H1 (cell line): ENCODE results near the gene DNAJC2. TPM values are rescaled to one million over a fixed set of nuclear protein-coding genes. Genes with fewer than 3 reads are reported as not detected.
A peak's percentile ranks its signal among the peaks of the same experiment; 100 is the strongest.

ENCODE experiments used
- CTCF ChIA-PET: fragments of 300-600 bp; sonication (Branson Sonifier 250); formaldehyde crosslinking; loops from one replicate; lab custom pipeline; 2021; ENCODE audit not compliant: partially characterized antibody; lab: Charles Lee
- POLR2A ChIA-PET: fragments of 300-600 bp; sonication (Branson Sonifier 250); formaldehyde crosslinking; loops from one replicate; lab custom pipeline; 2021; ENCODE audit warnings: inconsistent platforms; ENCODE audit not compliant: partially characterized antibody; lab: Charles Lee
- DNase-seq, 2 experiments: peaks; one replicate each; pipeline versions ENCODE4 v3.0.0 to v3.0.0-alpha.2; 2010 to 2022; ENCODE audit warnings: low spot score in 2 of 2, low read depth in 1 of 2, mixed read lengths in 1 of 2
- FAIRE-seq: peaks from 2 replicates; lab custom pipeline; 2011; peaks lifted over from hg19 to GRCh38; lab: Jason Lieb, UNC
- H2AFZ ChIP-seq: 2 replicates; pipeline ENCODE4 v1.8.1; 2012; ENCODE audit warnings: low read length, inconsistent platforms
- H2AK5ac ChIP-seq: 2 replicates; pipeline ENCODE4 v1.6.1; 2013; ENCODE audit warnings: low read depth, low read length
- H2BK120ac ChIP-seq: replicated peaks from 2 replicates; pipeline ENCODE3; 2013; ENCODE audit warnings: low read depth, low read length, inconsistent platforms
- H2BK12ac ChIP-seq: 2 replicates; pipeline ENCODE4 v1.6.1; 2013; ENCODE audit warnings: low read depth, low read length
- H2BK15ac ChIP-seq: 2 replicates; pipeline ENCODE4 v1.6.1; 2013; ENCODE audit warnings: low read length
- H2BK20ac ChIP-seq: 2 replicates; pipeline ENCODE4 v1.6.1; 2013; ENCODE audit warnings: low read length
- H2BK5ac ChIP-seq: 2 replicates; pipeline ENCODE4 v1.6.1; 2013; ENCODE audit warnings: low read depth, low read length
- H3K14ac ChIP-seq: 2 replicates; pipeline ENCODE4 v1.6.1; 2013; ENCODE audit warnings: inconsistent platforms; ENCODE audit not compliant: insufficient read length
- H3K18ac ChIP-seq: 2 replicates; pipeline ENCODE4 v1.6.1; 2013; ENCODE audit warnings: low read length; ENCODE audit errors: extremely low read depth
- H3K23ac ChIP-seq: 2 replicates; pipeline ENCODE4 v1.6.1; 2013; ENCODE audit warnings: inconsistent platforms; ENCODE audit not compliant: insufficient read length
- H3K23me2 ChIP-seq: 2 replicates; pipeline ENCODE4 v1.6.1; 2013; ENCODE audit warnings: low read depth, low read length
- H3K27ac ChIP-seq: 2 replicates; pipeline ENCODE4 v1.6.1; 2011; ENCODE audit warnings: low read depth, low read length, inconsistent platforms
- H3K27me3 ChIP-seq, 4 experiments: replicated peaks in 1 of 4; 1 replicate in 1 of 4; 2 replicates in 3 of 4; pipeline versions ENCODE4 v1.6.1 to v1.8.1; 2011 to 2013; ENCODE audit warnings: low read length in 3 of 4, mild to moderate bottlenecking in 3 of 4, inconsistent platforms in 2 of 4, mixed read lengths in 2 of 4, moderate library complexity in 1 of 4; ENCODE audit not compliant: control insufficient read depth in 3 of 4, insufficient read depth in 3 of 4; ENCODE audit errors: extremely low read depth in 1 of 4
- H3K36me3 ChIP-seq, 4 experiments: 2 replicates each; pipeline versions ENCODE4 v1.6.1 to v1.8.1; 2011 to 2013; ENCODE audit warnings: mild to moderate bottlenecking in 4 of 4, low read length in 3 of 4, moderate library complexity in 2 of 4, control low read depth in 1 of 4, inconsistent platforms in 1 of 4; ENCODE audit not compliant: insufficient read depth in 4 of 4, control insufficient read depth in 2 of 4
- H3K4ac ChIP-seq: replicated peaks from 2 replicates; pipeline ENCODE3; 2013; ENCODE audit warnings: low read length, low read depth, mixed read lengths, inconsistent platforms; ENCODE audit not compliant: insufficient read length
- H3K4me1 ChIP-seq, 4 experiments: replicated peaks in 1 of 4; 1 replicate in 1 of 4; 2 replicates in 3 of 4; pipeline versions ENCODE4 v1.6.1 to v1.8.1; 2011 to 2013; ENCODE audit warnings: low read length in 3 of 4, inconsistent platforms in 2 of 4, mixed read lengths in 1 of 4; ENCODE audit not compliant: insufficient read depth in 4 of 4, control insufficient read depth in 3 of 4
- H3K4me2 ChIP-seq, 2 experiments: 2 replicates each; pipeline versions ENCODE4 v1.6.1 to v1.8.1; 2011 to 2013; ENCODE audit warnings: low read depth in 2 of 2, low read length in 2 of 2, control low read depth in 1 of 2, inconsistent platforms in 1 of 2, mild to moderate bottlenecking in 1 of 2; ENCODE audit not compliant: insufficient read depth in 1 of 2
- H3K4me3 ChIP-seq, 4 experiments: fragments of 200-600, 300-600 bp in 1 of 4; sonication (generic), shearing (Covaris generic), sonication (Bioruptor Twin) in 1 of 4; 2 replicates each; pipeline versions ENCODE4 v1.5.1 to v1.8.1; 2011 to 2016; ENCODE audit warnings: low read length in 4 of 4, low read depth in 3 of 4, control low read depth in 2 of 4, inconsistent platforms in 2 of 4, mild to moderate bottlenecking in 2 of 4, mixed read lengths in 1 of 4, moderate library complexity in 1 of 4; ENCODE audit not compliant: insufficient read depth in 2 of 4; ENCODE audit errors: extremely low read depth in 1 of 4
- H3K56ac ChIP-seq: replicated peaks from 2 replicates; pipeline ENCODE3; 2013; ENCODE audit warnings: low read depth, mild to moderate bottlenecking, mixed read lengths, low read length, inconsistent platforms; ENCODE audit not compliant: insufficient read length
- H3K79me1 ChIP-seq: 2 replicates; pipeline ENCODE4 v1.6.1; 2013; ENCODE audit warnings: low read depth, low read length, control low read depth
- H3K79me2 ChIP-seq, 2 experiments: 2 replicates each; pipeline versions ENCODE4 v1.6.1 to v1.8.1; 2012 to 2013; ENCODE audit warnings: low read length in 2 of 2, mild to moderate bottlenecking in 2 of 2, inconsistent platforms in 1 of 2; ENCODE audit not compliant: insufficient read depth in 2 of 2, control insufficient read depth in 1 of 2
- H3K9ac ChIP-seq, 4 experiments: replicated peaks in 1 of 4; 1 replicate in 1 of 4; 2 replicates in 3 of 4; pipeline versions ENCODE4 v1.6.1 to v1.8.1; 2011 to 2013; ENCODE audit warnings: low read depth in 3 of 4, low read length in 3 of 4, control low read depth in 2 of 4, mild to moderate bottlenecking in 2 of 4, moderate library complexity in 2 of 4, inconsistent platforms in 1 of 4; ENCODE audit errors: extremely low read depth in 1 of 4
- H3K9me3 ChIP-seq, 2 experiments: 2 replicates each; pipeline versions ENCODE4 v1.6.1 to v1.8.1; 2012 to 2013; ENCODE audit warnings: mild to moderate bottlenecking in 2 of 2, moderate library complexity in 2 of 2, control low read depth in 1 of 2, inconsistent platforms in 1 of 2, low read depth in 1 of 2, low read length in 1 of 2, mixed read lengths in 1 of 2; ENCODE audit not compliant: insufficient read depth in 2 of 2
- H4K20me1 ChIP-seq, 2 experiments: replicated peaks in 1 of 2; 2 replicates each; pipeline versions ENCODE3 to v1.8.1; 2011 to 2013; ENCODE audit warnings: inconsistent platforms in 2 of 2, low read length in 2 of 2, mild to moderate bottlenecking in 1 of 2; ENCODE audit not compliant: insufficient read depth in 2 of 2, control insufficient read depth in 1 of 2
- H4K5ac ChIP-seq: 2 replicates; pipeline ENCODE4 v1.6.1; 2013; ENCODE audit warnings: low read length, low read depth, mixed read lengths, inconsistent platforms; ENCODE audit not compliant: insufficient read length
- H4K8ac ChIP-seq: 2 replicates; pipeline ENCODE4 v1.8.0; 2013; ENCODE audit warnings: mild to moderate bottlenecking, moderate library complexity, low read length, inconsistent platforms; ENCODE audit not compliant: insufficient read depth; ENCODE audit errors: extremely low read depth
- H4K91ac ChIP-seq: replicated peaks from 2 replicates; pipeline ENCODE3; 2013; ENCODE audit warnings: low read length, mixed read lengths, inconsistent platforms; ENCODE audit not compliant: insufficient read length
- TAF1 ChIP-seq: IDR thresholded peaks from 2 replicates; pipeline ENCODE4 v1.6.1; 2011; ENCODE audit warnings: mild to moderate bottlenecking, low read depth, low read length
- WGBS, 2 experiments: shearing (Covaris generic) in 1 of 2; methylation state at CpG; one replicate each; pipeline versions ENCODE4 v1.1.6 to v1.1.7; 2013 to 2015; ENCODE audit warnings: low lambda C conversion rate in 2 of 2, mixed read lengths in 2 of 2, inconsistent platforms in 1 of 2, low coverage in 1 of 2, missing lambda C conversion rate in 1 of 2; ENCODE audit not compliant: insufficient replicate concordance in 2 of 2, insufficient coverage in 1 of 2, insufficient read length in 1 of 2; ENCODE audit errors: extremely low coverage in 1 of 2, missing lambda C conversion rate in 1 of 2; 5-methylcytosine and 5-hydroxymethylcytosine counted together
- polyA plus RNA-seq, 7 experiments: library from polyadenylated mRNA; depleted of rRNA in 3 of 7; stranded (reverse) in 5 of 7; unstranded in 2 of 7; fragments of >200 nt in 5 of 7; fragments of 200-250 nt in 2 of 7; gene quantifications; 1 replicate in 5 of 7; 2 replicates in 1 of 7; 4 replicates in 1 of 7; pipeline versions ENCODE4 v1.2.1 to v1.2.3, GENCODE V29; 2011 to 2013; ENCODE audit warnings: missing spikeins in 2 of 7, mixed read lengths in 2 of 7
- total RNA-seq: library from RNA; stranded (reverse); fragmentation: NEBNext Ultra II Directional; extraction: Animal tissue kit (Norgen Biotek cat#: 25700); gene quantifications from 2 replicates; pipeline ENCODE4 v1.2.1, GENCODE V29; 2021

The DNAJC2 gene
- total and polyA plus RNA-seq, 2 of the 8 experiments (the other 6 are each of a cell fraction or from before 2014, with no cell fraction given), result 9.8 to 42.2 TPM

DNA sequence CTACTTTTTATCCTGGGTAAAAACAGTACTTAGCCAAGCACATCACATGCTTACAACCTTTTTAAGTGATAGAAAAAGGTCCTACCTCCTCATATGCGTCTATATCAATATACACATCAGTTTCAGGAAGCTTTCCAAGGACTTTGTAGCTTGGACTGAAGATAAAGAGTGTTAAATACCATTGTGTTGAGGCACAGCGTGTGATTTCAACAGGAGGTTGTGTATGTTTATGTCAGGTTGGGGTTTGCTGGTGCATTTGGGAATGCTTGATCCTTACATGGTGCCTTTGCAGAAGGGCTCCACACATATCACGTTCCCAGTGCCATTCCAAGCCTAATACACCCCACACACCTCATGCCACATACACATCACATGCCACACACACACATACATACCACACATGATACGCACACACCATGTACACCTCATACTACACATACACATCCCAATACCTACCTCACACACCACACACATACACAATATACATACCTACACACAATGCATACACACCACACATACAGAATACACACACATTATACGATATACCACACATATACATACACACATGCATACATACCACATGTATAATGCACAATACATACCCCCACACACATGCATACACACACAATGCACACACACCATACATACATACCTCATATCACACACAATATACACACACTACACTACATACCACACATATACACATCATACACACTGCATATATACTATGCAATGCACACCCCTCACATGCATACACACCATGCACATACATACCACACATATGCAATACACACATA lies 36.0 kb upstream of the DNAJC2 start:
- Histone ChIP-seq H3K36me3 (no peaks in the 10 kb centered on the region; a peak in 1 of 8 replicates), H3K79me1 (peaks cover 5% of the 10 kb centered on the region; the same call in 1 of the 2 replicates), H3K56ac (no peak overlapping the region), H3K18ac (no peak overlapping the region), H2BK15ac (no peak overlapping the region), H4K20me1 (peaks cover 3 to 13% of the 10 kb centered on the region in 2 experiments), H3K27ac (no peak overlapping the region), H2AFZ (no peak overlapping the region), H3K4me3 (no peak overlapping the region), H3K4me2 (no peak overlapping the region), H3K27me3 (no peaks in the 10 kb centered on the region), H2BK5ac (no peak overlapping the region), H2BK12ac (no peak overlapping the region), H3K4ac (no peak overlapping the region), H2AK5ac (no peak overlapping the region), H3K9ac (no peak overlapping the region), H3K14ac (no peak overlapping the region), H4K8ac (no peak overlapping the region), H3K4me1 (no peaks in the 10 kb centered on the region), H4K91ac (peak overlapping the region; percentile 66), H2BK20ac (no peak overlapping the region), H3K79me2 (no peaks in the 10 kb centered on the region), H3K23ac (no peak overlapping the region), H3K9me3 (peaks cover 0 to 6% of the 10 kb centered on the region in 2 experiments; a peak in 1 of 4 replicates), H2BK120ac (no peak overlapping the region), H4K5ac (no peak overlapping the region), H3K23me2 (peaks cover 14% of the 10 kb centered on the region)
- DNase-seq (no peak), FAIRE-seq (no peak)
- 93 to 100% methylated on average over 1 to 5 of the region's 5 CpGs for WGBS, 2 experiments
- POLR2A ChIA-PET, result no interaction called here
- CTCF ChIA-PET, result no interaction called here
- no peak for TF ChIP-seq TAF1
